HL-60 (cell line): Measurements from ENCODE around the gene PTPRN2.
"Not testable (repeated sequence)": the region's sequence is repeated elsewhere in the genome, so short reads cannot be mapped to it uniquely, and the experiment has no call there.

Experiments
- DNase-seq, 2 experiments: peaks; one replicate each; pipeline ENCODE4 v3.0.0-alpha.2; 2010 to 2020; ENCODE audit warnings: low read depth in 1 of 2, low spot score in 1 of 2
- H3K27ac ChIP-seq: fragments of 250-450 bp; sonication (Bioruptor Pico); replicated peaks from 2 replicates; pipeline ENCODE4 v1.5.1; 2020; ENCODE audit warnings: mild to moderate bottlenecking, moderate library complexity
- H3K27me3 ChIP-seq: fragments of 250-450 bp; sonication (Bioruptor Pico); 2 replicates; pipeline ENCODE4 v1.5.1; 2021; ENCODE audit warnings: mild to moderate bottlenecking, moderate library complexity; ENCODE audit not compliant: insufficient read depth, poor library complexity, severe bottlenecking
- H3K4me3 ChIP-seq: replicated peaks from 2 replicates; pipeline ENCODE4 v1.5.1; 2011; ENCODE audit warnings: mild to moderate bottlenecking, control low read depth, low read length; ENCODE audit not compliant: insufficient read depth
- GABPA ChIP-seq: IDR thresholded peaks from 2 replicates; pipeline ENCODE4 v1.6.1; 2012; ENCODE audit warnings: low read depth
- POLR2AphosphoS5 ChIP-seq: IDR thresholded peaks from 2 replicates; pipeline ENCODE4 v1.6.1; 2012; ENCODE audit warnings: low read depth
- REST ChIP-seq: IDR thresholded peaks from 2 replicates; pipeline ENCODE4 v1.6.1; 2012; ENCODE audit warnings: low read depth; ENCODE audit not compliant: insufficient replicate concordance
- SPI1 ChIP-seq: IDR thresholded peaks from 2 replicates; pipeline ENCODE4 v1.6.1; 2012; ENCODE audit warnings: low read depth, mild to moderate bottlenecking, borderline replicate concordance
- TF ChIP-seq, protein P1 (sequence below): IDR thresholded peaks from one replicate; pipeline ENCODE4 v1.5.1; 2011; ENCODE audit warnings: low read length, control low read depth, inconsistent platforms; ENCODE audit not compliant: insufficient read depth

The PTPRN2 gene

DNA sequence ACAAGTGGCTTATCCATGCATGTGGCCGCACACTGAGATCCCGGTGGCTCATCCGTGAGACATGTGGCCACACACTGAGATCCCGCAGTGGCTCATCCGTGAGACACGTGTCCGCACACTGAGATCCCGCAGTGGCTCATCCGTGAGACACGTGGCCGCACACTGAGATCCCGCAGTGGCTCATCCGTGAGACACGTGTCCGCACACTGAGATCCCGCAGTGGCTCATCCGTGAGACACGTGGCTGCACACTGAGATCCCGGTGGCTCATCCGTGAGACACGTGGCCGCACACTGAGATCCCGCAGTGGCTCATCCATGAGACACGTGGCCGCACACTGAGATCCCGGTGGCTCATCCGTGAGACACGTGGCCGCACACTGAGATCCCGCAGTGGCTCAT is 181.9 kb downstream of the PTPRN2 start:
- not testable (repeated sequence) for H3K27me3 ChIP-seq, H3K27ac ChIP-seq, H3K4me3 ChIP-seq, DNase-seq

GRCh38 chr7:158405324-158405723 is 182.3 kb downstream of the PTPRN2 start:
- no peak overlapping the region for H3K4me3 ChIP-seq
- no peak for DNase-seq
- TF ChIP-seq, protein P1, sequence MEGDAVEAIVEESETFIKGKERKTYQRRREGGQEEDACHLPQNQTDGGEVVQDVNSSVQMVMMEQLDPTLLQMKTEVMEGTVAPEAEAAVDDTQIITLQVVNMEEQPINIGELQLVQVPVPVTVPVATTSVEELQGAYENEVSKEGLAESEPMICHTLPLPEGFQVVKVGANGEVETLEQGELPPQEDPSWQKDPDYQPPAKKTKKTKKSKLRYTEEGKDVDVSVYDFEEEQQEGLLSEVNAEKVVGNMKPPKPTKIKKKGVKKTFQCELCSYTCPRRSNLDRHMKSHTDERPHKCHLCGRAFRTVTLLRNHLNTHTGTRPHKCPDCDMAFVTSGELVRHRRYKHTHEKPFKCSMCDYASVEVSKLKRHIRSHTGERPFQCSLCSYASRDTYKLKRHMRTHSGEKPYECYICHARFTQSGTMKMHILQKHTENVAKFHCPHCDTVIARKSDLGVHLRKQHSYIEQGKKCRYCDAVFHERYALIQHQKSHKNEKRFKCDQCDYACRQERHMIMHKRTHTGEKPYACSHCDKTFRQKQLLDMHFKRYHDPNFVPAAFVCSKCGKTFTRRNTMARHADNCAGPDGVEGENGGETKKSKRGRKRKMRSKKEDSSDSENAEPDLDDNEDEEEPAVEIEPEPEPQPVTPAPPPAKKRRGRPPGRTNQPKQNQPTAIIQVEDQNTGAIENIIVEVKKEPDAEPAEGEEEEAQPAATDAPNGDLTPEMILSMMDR: no peak
- TF ChIP-seq POLR2AphosphoS5 (no peak), REST (no peak), GABPA (no peak), SPI1 (no peak)
- no peak overlapping the region for H3K27ac ChIP-seq
- no peaks in the 10 kb centered on the region for H3K27me3 ChIP-seq

GRCh38 chr7:158404031-158404761 is 183.4 kb downstream of the PTPRN2 start:
- Histone ChIP-seq H3K27me3 (no peaks in the 10 kb centered on the region), H3K4me3 (no peak overlapping the region), H3K27ac (no peak overlapping the region)
- no peak for DNase-seq
- no peak for TF ChIP-seq SPI1
- TF ChIP-seq, protein P1: no peak
- no peak for TF ChIP-seq REST
- no peak for TF ChIP-seq GABPA
- no peak for TF ChIP-seq POLR2AphosphoS5

- DNase-seq: no peak
- no peaks in the 10 kb centered on the region for H3K27me3 ChIP-seq
- no peak overlapping the region for H3K27ac ChIP-seq
These were observed 184.4 kb downstream of the PTPRN2 start for GRCh38 chr7:158403013-158403821.

More at GRCh38 chr7:158403013-158403821, 184.4 kb downstream of the PTPRN2 start:
- no peak for TF ChIP-seq GABPA
- TF ChIP-seq, protein P1: no peak
- no peak for TF ChIP-seq POLR2AphosphoS5
- no peak for TF ChIP-seq REST
- TF ChIP-seq SPI1: no peak
- no peak overlapping the region for H3K4me3 ChIP-seq
